Stimulated activated CD8-positive, alpha-beta memory T cell treated with anti-CD3 and anti-CD28 coated beads, Interleukin-12 subunit alpha, Interleukin-12 subunit beta, amount 100 ng/mL, for 24 hours (primary cell): ENCODE results near the gene FAM47E.

Experiments used
- DNase-seq: peaks from one replicate; pipeline ENCODE4 v3.0.0-alpha.2; 2020; ENCODE audit errors: extremely low read depth

FAM47E gene

DNA sequence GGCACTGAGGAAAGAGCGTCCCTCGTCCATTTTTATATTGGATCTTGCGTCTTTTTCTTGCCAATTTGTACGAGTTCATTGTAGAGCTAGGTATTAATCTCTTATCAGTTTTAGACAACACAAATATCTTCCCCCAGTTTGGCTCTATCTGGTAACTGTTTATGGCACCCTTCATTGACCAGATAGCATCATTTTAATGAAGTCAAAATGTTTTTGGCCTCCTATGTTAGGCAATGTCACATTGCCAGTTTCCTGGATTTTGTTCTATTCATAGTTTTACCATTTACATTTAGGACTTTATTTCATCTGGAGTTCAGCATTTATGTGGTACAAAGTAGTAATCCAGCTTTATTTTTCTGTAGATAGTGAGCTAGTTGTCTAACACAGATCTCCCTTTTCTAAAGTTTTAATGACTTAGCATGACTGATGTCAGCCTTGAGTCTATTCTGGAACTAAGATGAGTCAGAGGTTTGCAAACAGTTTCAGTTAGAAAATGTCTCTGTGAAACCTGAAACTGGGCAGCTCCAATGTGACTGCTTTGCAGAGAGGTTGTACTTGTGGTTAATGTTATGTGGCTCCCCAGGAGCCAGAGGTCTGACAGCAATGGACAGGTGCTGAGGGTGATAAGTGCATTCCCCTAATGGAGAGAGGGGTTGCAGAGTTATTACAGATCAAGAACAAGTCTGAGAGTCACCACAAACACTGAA is 49.7 kb downstream of the FAM47E start:
- DNase-seq, result no peak

DNA sequence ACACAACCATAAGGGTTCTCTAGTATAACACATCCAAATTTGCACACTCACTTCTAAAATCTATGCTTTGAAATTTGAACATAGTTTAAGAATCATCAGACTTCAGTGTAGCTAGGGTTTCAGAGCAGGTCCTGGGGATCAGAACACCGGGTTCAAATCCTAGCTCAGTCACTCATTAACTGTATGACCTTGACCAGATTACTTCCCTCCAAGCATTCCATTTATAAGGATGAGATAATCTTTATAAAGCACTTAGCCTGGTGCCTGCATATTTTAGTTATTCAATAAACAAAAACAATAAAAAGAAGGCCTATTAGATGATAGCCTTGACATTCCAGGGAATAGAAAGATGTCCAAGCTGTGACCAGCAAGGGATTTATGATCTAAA is 50.2 kb downstream of the FAM47E start:
- no peak for DNase-seq

GRCh38 chr4:76302826-76303438 is 51.4 kb downstream of the FAM47E start:
- DNase-seq, result no peak

- DNase-seq, result no peak
Measured at GRCh38 chr4:76305033-76305687, 53.6 kb downstream of the FAM47E start.

- DNase-seq, result no peak
Measured at GRCh38 chr4:76305971-76306881, 54.7 kb downstream of the FAM47E start, which contains the start of gene STBD1. STBD1 (plus strand) TSS chr4:76306733; CDS start chr4:76306770, 37 bp downstream.

DNA sequence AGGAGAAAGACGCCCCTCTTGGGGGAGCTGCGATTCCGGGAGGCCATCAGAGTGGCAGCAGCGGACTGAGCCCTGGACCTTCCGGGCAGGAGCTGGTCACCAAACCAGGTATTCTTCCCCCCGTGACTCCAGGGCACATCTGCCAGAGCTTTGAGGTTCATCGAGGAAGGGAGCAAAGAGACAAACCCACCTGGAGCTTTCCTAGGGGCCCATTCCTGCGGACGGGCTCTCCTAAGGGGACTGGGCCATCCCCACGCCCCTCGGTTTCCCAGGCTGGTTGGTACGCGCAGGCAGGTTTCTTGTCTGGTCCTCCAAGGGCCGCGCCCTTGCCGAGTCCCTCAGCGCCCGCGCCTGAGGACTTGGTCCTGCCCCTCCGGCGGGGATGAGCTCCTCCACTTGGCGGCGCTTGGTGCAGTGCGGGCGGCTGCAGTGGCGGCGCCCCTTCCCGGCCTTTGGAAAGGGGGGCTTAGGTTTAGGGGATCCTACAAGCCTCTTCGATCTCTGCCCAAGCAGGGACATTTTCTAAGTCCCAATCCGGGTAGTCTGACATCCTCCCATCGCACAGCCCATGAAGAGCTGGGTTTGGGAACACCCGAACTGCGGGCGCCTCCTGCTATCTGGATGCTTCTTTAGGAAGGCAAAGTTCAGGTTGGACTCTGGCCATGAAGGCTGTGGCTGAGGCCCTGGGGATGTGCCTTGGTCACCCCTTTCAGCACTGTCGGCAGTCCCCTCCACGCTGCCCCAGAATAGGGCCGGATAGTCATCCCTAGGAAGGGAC is 55.5 kb downstream of the FAM47E start:
- no peak for DNase-seq

- DNase-seq, result no peak
Measured at GRCh38 chr4:76307660-76308014, 56.1 kb downstream of the FAM47E start.

GRCh38 chr4:76308548-76308947 is 57.0 kb downstream of the FAM47E start:
- DNase-seq, result no peak

GRCh38 chr4:76309939-76310550 is 58.5 kb downstream of the FAM47E start:
- DNase-seq, result no peak

DNA sequence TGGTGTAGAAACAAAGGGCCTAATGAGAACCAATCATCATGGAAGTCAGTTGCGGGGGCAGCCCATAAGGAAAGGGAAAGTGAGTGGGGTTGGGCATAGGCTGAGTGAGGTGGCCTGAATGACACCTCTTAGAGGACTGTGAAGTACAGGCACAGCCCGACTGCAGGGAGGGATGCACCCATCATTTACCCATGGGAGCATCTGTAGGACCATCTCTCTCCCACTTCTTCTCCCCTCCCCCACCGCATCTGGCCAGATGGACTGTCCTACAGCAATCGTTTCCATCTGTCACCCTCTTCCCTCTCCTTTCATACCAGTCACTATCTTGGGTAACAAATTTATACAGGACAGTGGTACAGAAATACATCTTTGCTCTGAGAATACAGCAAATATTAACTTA is 59.2 kb downstream of the FAM47E start:
- no peak for DNase-seq

DNA sequence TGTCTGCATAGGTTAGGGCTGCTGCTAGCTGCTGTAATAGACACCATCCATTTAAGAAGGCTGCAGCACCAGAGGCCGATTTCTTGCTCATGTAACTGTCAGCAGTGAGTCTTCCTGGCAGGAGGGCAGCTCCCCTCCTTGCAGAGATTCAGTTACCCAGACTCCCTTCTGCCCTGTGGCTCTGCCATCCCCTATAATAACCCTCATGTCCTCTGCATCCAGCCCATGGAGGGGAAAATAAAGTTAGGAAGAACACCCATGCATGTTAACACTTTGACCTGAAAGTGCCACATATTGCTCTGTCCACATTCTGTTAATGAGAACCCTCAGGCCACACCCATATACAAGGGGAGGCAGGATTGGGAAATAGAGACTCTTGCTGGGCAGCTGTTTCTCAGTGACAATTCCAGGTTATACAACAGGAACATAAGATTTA is 60.4 kb downstream of the FAM47E start:
- DNase-seq, result no peak

DNA sequence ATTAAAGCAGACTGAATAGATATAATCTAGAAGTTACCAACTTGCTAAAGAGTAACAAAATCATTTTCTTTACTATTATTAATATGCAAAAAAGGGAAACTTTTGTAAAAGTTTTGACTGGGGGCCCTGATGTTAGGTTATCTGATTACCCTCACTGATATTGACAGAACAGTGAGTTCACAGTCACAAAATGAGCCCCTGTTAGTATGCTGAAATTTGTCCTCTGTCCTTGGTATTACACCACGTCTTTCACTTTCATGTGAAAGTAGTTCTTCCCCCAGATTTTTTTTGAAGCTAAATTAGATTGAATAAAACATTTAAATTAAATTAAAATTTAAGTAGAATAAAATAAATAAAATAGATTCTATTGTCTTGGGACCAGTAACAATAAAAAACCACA is 60.9 kb downstream of the FAM47E start:
- DNase-seq, result no peak

DNA sequence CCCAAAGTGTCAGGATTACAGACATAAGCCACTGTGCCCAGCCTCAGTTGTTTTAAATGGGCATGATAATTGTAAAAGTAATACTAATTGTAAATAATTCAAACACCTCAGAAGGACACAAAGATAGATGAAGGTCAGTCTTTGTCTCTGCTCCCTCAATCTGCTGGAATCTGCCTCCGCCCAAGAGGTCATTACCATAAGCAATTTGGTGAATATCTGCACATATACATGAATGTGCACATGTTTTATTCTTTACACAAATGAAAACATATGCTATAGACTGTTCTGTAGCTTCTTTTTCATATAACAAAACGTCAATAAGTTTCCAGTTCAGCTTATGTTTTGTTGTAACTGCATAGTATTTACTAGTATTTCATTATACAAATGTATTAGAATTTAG is 62.0 kb downstream of the FAM47E start:
- DNase-seq, result no peak

DNA sequence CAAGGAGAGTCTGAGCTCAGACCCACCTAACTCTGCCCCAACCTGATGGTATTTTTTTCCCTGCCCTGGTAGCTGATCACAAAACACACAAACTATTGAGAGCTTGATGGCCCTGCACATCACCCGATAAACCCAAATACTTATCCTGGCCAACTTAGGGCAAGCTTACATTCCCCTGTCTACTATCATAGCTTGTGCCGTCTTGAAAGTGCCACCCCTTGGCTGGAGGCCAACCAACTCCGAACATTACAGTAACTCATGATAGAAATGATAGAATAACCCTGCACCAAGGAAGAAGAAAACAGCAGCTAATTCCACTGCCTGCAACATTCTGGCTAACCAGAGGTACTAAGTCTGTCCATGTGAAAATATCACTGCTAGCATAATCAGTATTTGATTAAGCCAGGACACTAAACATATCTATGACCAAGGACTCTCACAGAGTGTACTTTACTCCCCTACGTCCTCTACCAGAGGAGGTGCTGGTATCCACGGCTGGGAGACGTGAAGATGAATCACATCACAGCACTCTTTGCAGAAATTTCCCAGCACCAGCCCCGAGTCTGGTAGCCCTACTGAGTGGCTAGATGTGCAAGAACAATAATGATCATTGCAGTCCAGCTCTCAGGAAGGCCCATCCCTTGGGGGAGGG is 63.9 kb downstream of the FAM47E start:
- no peak for DNase-seq

DNA sequence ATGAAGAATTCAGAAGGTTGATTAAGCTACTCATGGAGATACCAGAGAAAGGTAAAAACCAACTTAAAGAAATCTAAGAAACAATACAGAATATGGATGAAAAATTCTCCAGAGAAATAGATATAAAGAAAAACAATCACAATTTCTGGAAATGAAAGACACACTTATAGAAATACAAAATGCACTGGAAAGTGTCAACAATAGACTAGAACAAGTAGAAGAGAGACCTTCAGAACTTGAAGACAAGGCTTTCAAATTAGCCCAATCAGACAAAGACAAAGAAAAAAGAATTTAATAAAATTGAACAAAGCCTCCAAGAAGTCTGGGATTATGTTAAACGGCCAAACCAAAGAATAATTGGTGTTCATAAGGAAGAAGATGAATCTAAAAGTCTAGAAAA is 64.6 kb downstream of the FAM47E start:
- no peak for DNase-seq

GRCh38 chr4:76322236-76322635 is 70.7 kb downstream of the FAM47E start:
- no peak for DNase-seq

DNA sequence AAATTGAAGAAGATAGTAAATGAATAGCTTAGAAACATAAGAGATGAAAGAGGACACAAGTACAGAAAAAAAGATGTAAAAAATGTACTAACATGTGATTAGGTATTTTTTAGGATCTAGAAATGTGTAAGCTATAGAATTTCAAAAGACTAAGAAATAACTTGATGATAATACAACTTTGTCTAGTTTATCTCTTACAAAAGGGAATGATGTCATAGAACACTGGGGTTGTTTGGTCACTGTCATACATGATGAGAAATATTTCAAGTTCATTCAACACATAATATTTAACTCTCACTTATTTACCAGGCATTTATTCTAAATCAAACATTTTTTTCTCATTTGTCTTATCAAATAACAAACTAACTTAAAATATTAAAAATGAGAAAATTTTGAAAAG is 73.6 kb downstream of the FAM47E start:
- no peak for DNase-seq

DNA sequence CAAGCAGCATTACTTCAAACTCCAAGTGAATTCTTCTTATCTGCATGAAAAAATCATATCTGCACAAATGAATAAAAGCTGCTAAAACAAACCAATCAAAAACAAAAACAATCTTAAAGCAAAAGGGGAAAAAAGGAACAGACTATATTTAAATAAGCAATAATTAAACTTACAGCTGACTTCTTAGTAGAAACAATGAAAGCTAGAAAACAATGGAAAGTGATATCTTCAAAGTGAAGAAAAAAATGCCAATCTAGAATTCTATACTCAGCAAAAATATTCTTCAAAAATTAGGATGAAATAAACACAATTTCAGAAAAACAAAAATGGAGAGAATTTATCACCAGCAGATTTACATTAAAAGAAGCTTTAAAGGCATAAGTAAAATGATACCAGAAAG is 75.0 kb downstream of the FAM47E start:
- no peak for DNase-seq
